ENCODE results near the gene CFAP45.

The CFAP45 gene

GRCh38 chr1:159940006-159940620 lies 40.1 kb upstream of the CFAP45 start:
- Histone ChIP-seq H3K4me3 (ENCODE audit: insufficient read length, low read depth) (no peak overlapping the region), H3K4me1 (ENCODE audit: insufficient read depth, insufficient read length) (peaks cover 36% of the 10 kb centered on the region), H3K27me3 (ENCODE audit: insufficient read depth, insufficient read length) (peaks cover 5% of the 10 kb centered on the region), H3K9me3 (ENCODE audit: insufficient read depth, low read length) (no peaks in the 10 kb centered on the region), H3K36me3 (ENCODE audit: insufficient read depth, insufficient read length, low read length) (peaks cover 53% of the 10 kb centered on the region), H3K9ac (ENCODE audit: insufficient read length, low read depth) (no peak overlapping the region)
- DNase-seq (ENCODE audit: low read depth, low spot score) = no peak
- TF ChIP-seq SUZ12 (IDR thresholded peaks at IDR 0.05; ENCODE audit: extremely low read depth, insufficient read depth, insufficient read length) = no peak
- no peak for TF ChIP-seq ZNF274 (IDR thresholded peaks at IDR 0.05; ENCODE audit: low read depth, low read length)
- no peak for TF ChIP-seq YY1 (IDR thresholded peaks at IDR 0.05; ENCODE audit: insufficient read depth, insufficient read length)

- no peak overlapping the region for H3K4me3 ChIP-seq (ENCODE audit: insufficient read length, low read depth)
- TF ChIP-seq ZNF274 (IDR thresholded peaks at IDR 0.05; ENCODE audit: low read depth, low read length) (no peak), SUZ12 (IDR thresholded peaks at IDR 0.05; ENCODE audit: extremely low read depth, insufficient read depth, insufficient read length) (no peak), YY1 (IDR thresholded peaks at IDR 0.05; ENCODE audit: insufficient read depth, insufficient read length) (no peak)
- peaks cover 58% of the 10 kb centered on the region for H3K36me3 ChIP-seq (ENCODE audit: insufficient read depth, insufficient read length, low read length)
- H3K9me3 ChIP-seq (ENCODE audit: insufficient read depth, low read length) = no peaks in the 10 kb centered on the region
- peaks cover 3% of the 10 kb centered on the region for H3K27me3 ChIP-seq (ENCODE audit: insufficient read depth, insufficient read length)
- no peak for DNase-seq (ENCODE audit: low read depth, low spot score)
- H3K4me1 ChIP-seq (ENCODE audit: insufficient read depth, insufficient read length) = peaks cover 36% of the 10 kb centered on the region
- H3K9ac ChIP-seq (ENCODE audit: insufficient read length, low read depth) = no peak overlapping the region
Observed at GRCh38 chr1:159939678-159940002, 39.7 kb upstream of the CFAP45 start.

GRCh38 chr1:159938905-159939677 lies 39.1 kb upstream of the CFAP45 start:
- Histone ChIP-seq H3K4me3 (ENCODE audit: insufficient read length, low read depth) (no peak overlapping the region), H3K9me3 (ENCODE audit: insufficient read depth, low read length) (no peaks in the 10 kb centered on the region), H3K4me1 (ENCODE audit: insufficient read depth, insufficient read length) (peaks cover 36% of the 10 kb centered on the region), H3K36me3 (ENCODE audit: insufficient read depth, insufficient read length, low read length) (peaks cover 63% of the 10 kb centered on the region), H3K27me3 (ENCODE audit: insufficient read depth, insufficient read length) (no peaks in the 10 kb centered on the region), H3K9ac (ENCODE audit: insufficient read length, low read depth) (no peak overlapping the region)
- DNase-seq (ENCODE audit: low read depth, low spot score) = no peak
- no peak for TF ChIP-seq SUZ12 (IDR thresholded peaks at IDR 0.05; ENCODE audit: extremely low read depth, insufficient read depth, insufficient read length)
- no peak for TF ChIP-seq YY1 (IDR thresholded peaks at IDR 0.05; ENCODE audit: insufficient read depth, insufficient read length)
- no peak for TF ChIP-seq ZNF274 (IDR thresholded peaks at IDR 0.05; ENCODE audit: low read depth, low read length)

- no peak overlapping the region for H3K9ac ChIP-seq (ENCODE audit: insufficient read length, low read depth)
- H3K27me3 ChIP-seq (ENCODE audit: insufficient read depth, insufficient read length) = no peaks in the 10 kb centered on the region
- H3K4me3 ChIP-seq (ENCODE audit: insufficient read length, low read depth) = no peak overlapping the region
- DNase-seq (ENCODE audit: low read depth, low spot score) = no peak
- TF ChIP-seq SUZ12 (IDR thresholded peaks at IDR 0.05; ENCODE audit: extremely low read depth, insufficient read depth, insufficient read length) (no peak), YY1 (IDR thresholded peaks at IDR 0.05; ENCODE audit: insufficient read depth, insufficient read length) (no peak), ZNF274 (IDR thresholded peaks at IDR 0.05; ENCODE audit: low read depth, low read length) (no peak)
- H3K9me3 ChIP-seq (ENCODE audit: insufficient read depth, low read length) = no peaks in the 10 kb centered on the region
- H3K36me3 ChIP-seq (ENCODE audit: insufficient read depth, insufficient read length, low read length) = peaks cover 70% of the 10 kb centered on the region
- H3K4me1 ChIP-seq (ENCODE audit: insufficient read depth, insufficient read length) = peaks cover 36% of the 10 kb centered on the region
Observed at GRCh38 chr1:159938211-159938852, 38.4 kb upstream of the CFAP45 start.

GRCh38 chr1:159937054-159937750 lies 37.2 kb upstream of the CFAP45 start:
- H3K9me3 ChIP-seq (ENCODE audit: insufficient read depth, low read length) = no peaks in the 10 kb centered on the region
- H3K4me1 ChIP-seq (ENCODE audit: insufficient read depth, insufficient read length) = peaks cover 36% of the 10 kb centered on the region
- TF ChIP-seq YY1 (IDR thresholded peaks at IDR 0.05; ENCODE audit: insufficient read depth, insufficient read length) (no peak), SUZ12 (IDR thresholded peaks at IDR 0.05; ENCODE audit: extremely low read depth, insufficient read depth, insufficient read length) (no peak), ZNF274 (IDR thresholded peaks at IDR 0.05; ENCODE audit: low read depth, low read length) (no peak)
- H3K4me3 ChIP-seq (ENCODE audit: insufficient read length, low read depth) = no peak overlapping the region
- peak overlapping the region; percentile 15 for H3K9ac ChIP-seq (ENCODE audit: insufficient read length, low read depth)
- DNase-seq (ENCODE audit: low read depth, low spot score) = no peak
- H3K27me3 ChIP-seq (ENCODE audit: insufficient read depth, insufficient read length) = no peaks in the 10 kb centered on the region
- H3K36me3 ChIP-seq (ENCODE audit: insufficient read depth, insufficient read length, low read length) = peaks cover 68% of the 10 kb centered on the region

- Histone ChIP-seq H3K36me3 (ENCODE audit: insufficient read depth, insufficient read length, low read length) (peaks cover 74% of the 10 kb centered on the region), H3K9ac (ENCODE audit: insufficient read length, low read depth) (peak overlapping the region; percentile 15), H3K9me3 (ENCODE audit: insufficient read depth, low read length) (no peaks in the 10 kb centered on the region), H3K4me1 (ENCODE audit: insufficient read depth, insufficient read length) (peaks cover 28% of the 10 kb centered on the region), H3K4me3 (ENCODE audit: insufficient read length, low read depth) (no peak overlapping the region), H3K27me3 (ENCODE audit: insufficient read depth, insufficient read length) (no peaks in the 10 kb centered on the region)
- TF ChIP-seq SUZ12 (IDR thresholded peaks at IDR 0.05; ENCODE audit: extremely low read depth, insufficient read depth, insufficient read length) = no peak
- peak; percentile 80 for DNase-seq (ENCODE audit: low read depth, low spot score)
Observed at GRCh38 chr1:159936273-159936904, 36.4 kb upstream of the CFAP45 start.
